Stomach (tissue), 4 donors: ENCODE results near the gene DFFB.

Experiments used
- EP300 ChIP-seq: sonication (generic); formaldehyde crosslinking; IDR thresholded peaks from one replicate; pipeline ENCODE4 v1.6.1; 2017; ENCODE audit warnings: antibody characterized with exemption
- POLR2A ChIP-seq, 4 donors: fragments of 450-650 bp; IDR thresholded peaks; one replicate each; pipeline ENCODE4 v1.6.1; 2016; ENCODE audit warnings: antibody characterized with exemption in 4 of 4, control low read depth in 2 of 4, mild to moderate bottlenecking in 1 of 4, moderate library complexity in 1 of 4
- TF ChIP-seq, protein P1 (sequence below), 7 experiments: fragments of 450-650 bp in 4 of 7; fragments of 200-600 bp in 3 of 7; sonication (generic) in 3 of 7; IDR thresholded peaks; one replicate each; pipeline ENCODE4 v1.5.1; 2016 to 2019; ENCODE audit warnings: antibody characterized with exemption in 7 of 7, control low read depth in 2 of 7, mild to moderate bottlenecking in 1 of 7

- TF ChIP-seq, protein P1, sequence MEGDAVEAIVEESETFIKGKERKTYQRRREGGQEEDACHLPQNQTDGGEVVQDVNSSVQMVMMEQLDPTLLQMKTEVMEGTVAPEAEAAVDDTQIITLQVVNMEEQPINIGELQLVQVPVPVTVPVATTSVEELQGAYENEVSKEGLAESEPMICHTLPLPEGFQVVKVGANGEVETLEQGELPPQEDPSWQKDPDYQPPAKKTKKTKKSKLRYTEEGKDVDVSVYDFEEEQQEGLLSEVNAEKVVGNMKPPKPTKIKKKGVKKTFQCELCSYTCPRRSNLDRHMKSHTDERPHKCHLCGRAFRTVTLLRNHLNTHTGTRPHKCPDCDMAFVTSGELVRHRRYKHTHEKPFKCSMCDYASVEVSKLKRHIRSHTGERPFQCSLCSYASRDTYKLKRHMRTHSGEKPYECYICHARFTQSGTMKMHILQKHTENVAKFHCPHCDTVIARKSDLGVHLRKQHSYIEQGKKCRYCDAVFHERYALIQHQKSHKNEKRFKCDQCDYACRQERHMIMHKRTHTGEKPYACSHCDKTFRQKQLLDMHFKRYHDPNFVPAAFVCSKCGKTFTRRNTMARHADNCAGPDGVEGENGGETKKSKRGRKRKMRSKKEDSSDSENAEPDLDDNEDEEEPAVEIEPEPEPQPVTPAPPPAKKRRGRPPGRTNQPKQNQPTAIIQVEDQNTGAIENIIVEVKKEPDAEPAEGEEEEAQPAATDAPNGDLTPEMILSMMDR (IDR thresholded peaks at IDR 0.05): no peak
- no peak for TF ChIP-seq POLR2A (IDR thresholded peaks at IDR 0.05)
- TF ChIP-seq EP300: no peak
Measured at GRCh38 chr1:3907621-3908165, 50.4 kb downstream of the DFFB start.
